ENCODE measurements around the gene PSTK. TPM values are rescaled to one million over a fixed set of nuclear protein-coding genes. Genes with fewer than 3 reads are reported as not detected.

The PSTK gene
- total and polyA plus RNA-seq, 10 of the 15 experiments (the other 5 are each of a cell fraction or from before 2014, with no cell fraction given) = 1.8 to 7.1 (median 3.4) TPM

DNA sequence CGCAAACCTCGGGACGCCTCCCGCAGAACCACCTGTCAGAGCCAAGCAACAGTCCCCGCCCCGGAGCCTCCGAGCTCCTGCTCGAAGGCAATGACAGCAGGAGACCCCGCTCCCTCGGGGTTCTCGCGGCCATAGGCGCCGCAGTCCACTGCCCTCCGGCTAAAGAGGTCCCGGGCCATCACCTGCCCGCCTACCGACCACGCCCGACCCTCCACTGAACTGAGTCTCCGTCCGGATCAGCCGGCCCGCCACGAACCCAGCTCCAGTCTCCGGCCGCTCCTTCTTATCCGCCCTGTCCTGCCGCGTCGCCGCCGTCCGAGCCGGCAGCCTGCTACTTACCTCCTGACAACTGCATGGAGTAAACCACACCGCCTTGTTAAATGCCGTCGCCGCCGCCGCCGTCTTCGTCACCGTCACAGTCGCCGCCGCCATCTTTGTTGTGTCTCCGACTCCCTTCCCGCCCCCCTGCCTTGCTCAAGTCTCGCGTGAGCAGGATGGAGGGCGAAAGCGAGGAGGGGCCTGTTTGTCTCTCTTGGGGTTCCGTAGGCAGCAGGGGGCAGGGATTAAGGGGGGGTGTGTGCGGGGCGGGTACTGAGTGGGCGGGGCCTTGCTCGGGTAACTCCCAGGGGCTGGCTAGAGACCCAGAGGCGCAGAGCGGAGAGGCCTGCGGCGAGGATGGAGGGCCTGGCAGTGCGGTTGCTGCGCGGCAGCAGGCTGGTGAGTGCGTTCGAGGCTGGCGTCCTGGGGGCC lies 28.3 kb downstream of the PSTK start, which contains the start of the genes ACADSB and IKZF5 (continued):
- TF ChIP-seq, protein P1, sequence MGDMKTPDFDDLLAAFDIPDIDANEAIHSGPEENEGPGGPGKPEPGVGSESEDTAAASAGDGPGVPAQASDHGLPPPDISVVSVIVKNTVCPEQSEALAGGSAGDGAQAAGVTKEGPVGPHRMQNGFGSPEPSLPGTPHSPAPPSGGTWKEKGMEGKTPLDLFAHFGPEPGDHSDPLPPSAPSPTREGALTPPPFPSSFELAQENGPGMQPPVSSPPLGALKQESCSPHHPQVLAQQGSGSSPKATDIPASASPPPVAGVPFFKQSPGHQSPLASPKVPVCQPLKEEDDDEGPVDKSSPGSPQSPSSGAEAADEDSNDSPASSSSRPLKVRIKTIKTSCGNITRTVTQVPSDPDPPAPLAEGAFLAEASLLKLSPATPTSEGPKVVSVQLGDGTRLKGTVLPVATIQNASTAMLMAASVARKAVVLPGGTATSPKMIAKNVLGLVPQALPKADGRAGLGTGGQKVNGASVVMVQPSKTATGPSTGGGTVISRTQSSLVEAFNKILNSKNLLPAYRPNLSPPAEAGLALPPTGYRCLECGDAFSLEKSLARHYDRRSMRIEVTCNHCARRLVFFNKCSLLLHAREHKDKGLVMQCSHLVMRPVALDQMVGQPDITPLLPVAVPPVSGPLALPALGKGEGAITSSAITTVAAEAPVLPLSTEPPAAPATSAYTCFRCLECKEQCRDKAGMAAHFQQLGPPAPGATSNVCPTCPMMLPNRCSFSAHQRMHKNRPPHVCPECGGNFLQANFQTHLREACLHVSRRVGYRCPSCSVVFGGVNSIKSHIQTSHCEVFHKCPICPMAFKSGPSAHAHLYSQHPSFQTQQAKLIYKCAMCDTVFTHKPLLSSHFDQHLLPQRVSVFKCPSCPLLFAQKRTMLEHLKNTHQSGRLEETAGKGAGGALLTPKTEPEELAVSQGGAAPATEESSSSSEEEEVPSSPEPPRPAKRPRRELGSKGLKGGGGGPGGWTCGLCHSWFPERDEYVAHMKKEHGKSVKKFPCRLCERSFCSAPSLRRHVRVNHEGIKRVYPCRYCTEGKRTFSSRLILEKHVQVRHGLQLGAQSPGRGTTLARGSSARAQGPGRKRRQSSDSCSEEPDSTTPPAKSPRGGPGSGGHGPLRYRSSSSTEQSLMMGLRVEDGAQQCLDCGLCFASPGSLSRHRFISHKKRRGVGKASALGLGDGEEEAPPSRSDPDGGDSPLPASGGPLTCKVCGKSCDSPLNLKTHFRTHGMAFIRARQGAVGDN (IDR thresholded peaks at IDR 0.05) = peak; percentile 37; the same call in 1 of the 2 replicates
- TF ChIP-seq SMC3 (IDR thresholded peaks at IDR 0.05; ENCODE audit: borderline replicate concordance, low read length) = no peak
- TF ChIP-seq RBBP5 (conservative IDR thresholded peaks at IDR 0.05) = no peak
- TF ChIP-seq ASH2L (IDR thresholded peaks at IDR 0.05; ENCODE audit: borderline replicate concordance, low read depth) = peak; percentile 92; the same call in 1 of the 2 replicates
- peak; percentile 41; the same call in 1 of the 2 replicates for TF ChIP-seq RB1 (IDR thresholded peaks at IDR 0.05; ENCODE audit: borderline replicate concordance)
- TF ChIP-seq, protein P2, sequence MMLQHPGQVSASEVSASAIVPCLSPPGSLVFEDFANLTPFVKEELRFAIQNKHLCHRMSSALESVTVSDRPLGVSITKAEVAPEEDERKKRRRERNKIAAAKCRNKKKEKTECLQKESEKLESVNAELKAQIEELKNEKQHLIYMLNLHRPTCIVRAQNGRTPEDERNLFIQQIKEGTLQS (IDR thresholded peaks at IDR 0.05; ENCODE audit: borderline replicate concordance, extremely low read depth, low read depth, low read length) = no peak
- TF ChIP-seq, protein P3, sequence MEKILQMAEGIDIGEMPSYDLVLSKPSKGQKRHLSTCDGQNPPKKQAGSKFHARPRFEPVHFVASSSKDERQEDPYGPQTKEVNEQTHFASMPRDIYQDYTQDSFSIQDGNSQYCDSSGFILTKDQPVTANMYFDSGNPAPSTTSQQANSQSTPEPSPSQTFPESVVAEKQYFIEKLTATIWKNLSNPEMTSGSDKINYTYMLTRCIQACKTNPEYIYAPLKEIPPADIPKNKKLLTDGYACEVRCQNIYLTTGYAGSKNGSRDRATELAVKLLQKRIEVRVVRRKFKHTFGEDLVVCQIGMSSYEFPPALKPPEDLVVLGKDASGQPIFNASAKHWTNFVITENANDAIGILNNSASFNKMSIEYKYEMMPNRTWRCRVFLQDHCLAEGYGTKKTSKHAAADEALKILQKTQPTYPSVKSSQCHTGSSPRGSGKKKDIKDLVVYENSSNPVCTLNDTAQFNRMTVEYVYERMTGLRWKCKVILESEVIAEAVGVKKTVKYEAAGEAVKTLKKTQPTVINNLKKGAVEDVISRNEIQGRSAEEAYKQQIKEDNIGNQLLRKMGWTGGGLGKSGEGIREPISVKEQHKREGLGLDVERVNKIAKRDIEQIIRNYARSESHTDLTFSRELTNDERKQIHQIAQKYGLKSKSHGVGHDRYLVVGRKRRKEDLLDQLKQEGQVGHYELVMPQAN (conservative IDR thresholded peaks at IDR 0.05) = peak; percentile 55
- TF ChIP-seq EED (IDR thresholded peaks at IDR 0.05; ENCODE audit: low read depth) = no peak
- no peak for TF ChIP-seq ZZZ3 (IDR thresholded peaks at IDR 0.05; ENCODE audit: control insufficient read depth, insufficient read length, low read depth)
- no peak for TF ChIP-seq STAT3 (IDR thresholded peaks at IDR 0.05; ENCODE audit: low read depth, low read length)
- peak; percentile 65 for TF ChIP-seq SMAD1 (IDR thresholded peaks at IDR 0.05; ENCODE audit: low read depth, partially characterized antibody)
- TF ChIP-seq HDGF (IDR thresholded peaks at IDR 0.05) = peak; percentile 95
- TF ChIP-seq BACH1 (IDR thresholded peaks at IDR 0.05; ENCODE audit: borderline replicate concordance) = 0 out of 2 replicates have a peak, but pooled peaks have one; percentile 4
- peak; percentile 90 for TF ChIP-seq POLR2AphosphoS2 (IDR thresholded peaks at IDR 0.05; ENCODE audit: low read depth, low read length)
- no peak for TF ChIP-seq ZNF622 (IDR thresholded peaks at IDR 0.05)
- peak; percentile 96 for TF ChIP-seq POLR2AphosphoS5 (IDR thresholded peaks at IDR 0.05; ENCODE audit: low read length)
- TF ChIP-seq SIX5 (IDR thresholded peaks at IDR 0.05; ENCODE audit: low read depth, low read length, severe bottlenecking) = peak; percentile 52
- peak; percentile 99 for TF ChIP-seq POLR2A (IDR thresholded peaks at IDR 0.05; ENCODE audit: low read depth, low read length)
- no peak for TF ChIP-seq MTA3 (IDR thresholded peaks at IDR 0.05; ENCODE audit: borderline replicate concordance, low read length)
- TF ChIP-seq CBX5 (IDR thresholded peaks at IDR 0.05; ENCODE audit: low read depth) = no peak
- no peak; the same call in 1 of the 2 replicates for TF ChIP-seq SMARCA5 (IDR thresholded peaks at IDR 0.05)
- no peak for TF ChIP-seq BCL11A (IDR thresholded peaks at IDR 0.05; ENCODE audit: low read depth, low read length)
- TF ChIP-seq, protein P4, sequence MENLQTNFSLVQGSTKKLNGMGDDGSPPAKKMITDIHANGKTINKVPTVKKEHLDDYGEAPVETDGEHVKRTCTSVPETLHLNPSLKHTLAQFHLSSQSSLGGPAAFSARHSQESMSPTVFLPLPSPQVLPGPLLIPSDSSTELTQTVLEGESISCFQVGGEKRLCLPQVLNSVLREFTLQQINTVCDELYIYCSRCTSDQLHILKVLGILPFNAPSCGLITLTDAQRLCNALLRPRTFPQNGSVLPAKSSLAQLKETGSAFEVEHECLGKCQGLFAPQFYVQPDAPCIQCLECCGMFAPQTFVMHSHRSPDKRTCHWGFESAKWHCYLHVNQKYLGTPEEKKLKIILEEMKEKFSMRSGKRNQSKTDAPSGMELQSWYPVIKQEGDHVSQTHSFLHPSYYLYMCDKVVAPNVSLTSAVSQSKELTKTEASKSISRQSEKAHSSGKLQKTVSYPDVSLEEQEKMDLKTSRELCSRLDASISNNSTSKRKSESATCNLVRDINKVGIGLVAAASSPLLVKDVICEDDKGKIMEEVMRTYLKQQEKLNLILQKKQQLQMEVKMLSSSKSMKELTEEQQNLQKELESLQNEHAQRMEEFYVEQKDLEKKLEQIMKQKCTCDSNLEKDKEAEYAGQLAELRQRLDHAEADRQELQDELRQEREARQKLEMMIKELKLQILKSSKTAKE (IDR thresholded peaks at IDR 0.05; ENCODE audit: low read depth, poor library complexity, severe bottlenecking) = no peak
- no peak for TF ChIP-seq WRNIP1 (IDR thresholded peaks at IDR 0.05; ENCODE audit: borderline replicate concordance, low read depth, low read length)

Data from GM12878 (cell line).